ENCODE results near the gene ZBTB7A. TPM values are rescaled to one million over a fixed set of nuclear protein-coding genes. Genes with fewer than 3 reads are reported as not detected.

Gene ZBTB7A
- total RNA-seq, 4 donors from 2014 or later = 138 to 162 (median 152) TPM

DNA sequence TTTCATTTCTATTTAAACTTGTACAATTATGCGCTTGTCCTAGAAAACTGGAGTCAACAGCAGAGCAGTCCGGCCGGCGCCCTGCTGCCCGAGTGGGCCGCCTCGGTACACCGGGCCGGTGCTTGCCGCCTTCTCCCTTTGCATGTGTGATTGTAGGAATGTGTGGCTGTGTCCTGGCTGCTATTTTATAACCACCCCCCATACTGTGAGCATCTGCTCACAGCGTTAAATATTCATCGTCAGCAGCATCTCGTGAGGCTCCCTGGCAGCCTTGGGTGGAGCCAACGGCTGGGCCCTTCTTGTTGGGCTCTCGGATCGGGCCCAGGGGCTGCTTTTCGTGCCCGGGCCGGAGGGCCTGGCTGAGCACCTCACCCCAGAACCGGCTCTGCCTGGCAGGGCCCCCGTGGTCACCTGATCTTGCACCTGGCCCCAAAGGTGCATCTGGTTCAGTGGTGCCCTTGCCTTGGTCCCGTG is 48.5 kb downstream of the ZBTB7A start:
- H3K4me3 ChIP-seq (ENCODE audit: low read depth, poor library complexity, severe bottlenecking) = no peak overlapping the region
- TF ChIP-seq, protein P1, sequence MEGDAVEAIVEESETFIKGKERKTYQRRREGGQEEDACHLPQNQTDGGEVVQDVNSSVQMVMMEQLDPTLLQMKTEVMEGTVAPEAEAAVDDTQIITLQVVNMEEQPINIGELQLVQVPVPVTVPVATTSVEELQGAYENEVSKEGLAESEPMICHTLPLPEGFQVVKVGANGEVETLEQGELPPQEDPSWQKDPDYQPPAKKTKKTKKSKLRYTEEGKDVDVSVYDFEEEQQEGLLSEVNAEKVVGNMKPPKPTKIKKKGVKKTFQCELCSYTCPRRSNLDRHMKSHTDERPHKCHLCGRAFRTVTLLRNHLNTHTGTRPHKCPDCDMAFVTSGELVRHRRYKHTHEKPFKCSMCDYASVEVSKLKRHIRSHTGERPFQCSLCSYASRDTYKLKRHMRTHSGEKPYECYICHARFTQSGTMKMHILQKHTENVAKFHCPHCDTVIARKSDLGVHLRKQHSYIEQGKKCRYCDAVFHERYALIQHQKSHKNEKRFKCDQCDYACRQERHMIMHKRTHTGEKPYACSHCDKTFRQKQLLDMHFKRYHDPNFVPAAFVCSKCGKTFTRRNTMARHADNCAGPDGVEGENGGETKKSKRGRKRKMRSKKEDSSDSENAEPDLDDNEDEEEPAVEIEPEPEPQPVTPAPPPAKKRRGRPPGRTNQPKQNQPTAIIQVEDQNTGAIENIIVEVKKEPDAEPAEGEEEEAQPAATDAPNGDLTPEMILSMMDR (IDR thresholded peaks at IDR 0.05) = no peak
- no peak for TF ChIP-seq POLR2A (IDR thresholded peaks at IDR 0.05)
- WGBS, 2 donors = 84 to 93% methylated on average over 16 to 22 of the region's 22 CpGs
- intact Hi-C loops (cut with DNase I; ENCODE audit: low total_unique reads) = no loop called here
- DNase-seq (ENCODE audit: low spot score in 2 of 2) = no peak

DNA sequence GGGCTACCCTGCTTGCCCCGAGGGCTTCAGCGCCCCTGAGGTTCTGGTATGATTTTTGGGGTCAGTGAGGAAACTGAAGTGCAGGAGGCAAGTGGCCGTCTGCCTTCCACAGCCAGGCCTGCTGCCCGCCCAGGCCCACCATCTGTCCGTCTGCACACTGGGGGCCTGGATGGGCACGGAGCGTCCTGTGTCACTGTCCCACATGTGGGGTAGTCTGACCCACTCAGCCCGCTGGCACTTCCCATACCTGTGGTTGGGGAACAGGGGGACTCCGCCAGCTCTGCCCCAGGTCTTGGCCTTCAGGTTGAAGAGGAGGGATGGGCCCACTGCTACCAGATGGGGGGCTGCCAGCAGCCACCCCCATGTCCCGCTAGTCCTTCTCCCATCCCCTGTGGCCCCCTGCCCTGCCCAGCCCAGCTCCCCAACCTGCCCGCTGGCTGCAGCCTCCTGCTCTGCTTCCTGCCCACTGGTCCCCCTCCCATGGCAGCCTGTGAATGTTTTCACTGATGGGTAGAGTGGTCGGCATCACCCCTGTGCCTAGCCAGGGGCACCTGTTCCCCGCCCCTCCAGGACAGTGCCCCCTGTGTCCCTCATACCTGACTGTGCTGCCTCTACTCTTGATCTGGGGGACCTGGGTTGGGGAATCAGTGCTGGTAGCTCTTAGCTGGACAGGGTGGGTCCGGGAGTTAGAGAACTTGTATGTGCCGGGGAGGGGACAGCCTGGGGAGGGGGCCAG is 49.6 kb downstream of the ZBTB7A start:
- DNase-seq (ENCODE audit: low spot score in 2 of 2) = no peak
- intact Hi-C loops (cut with DNase I; ENCODE audit: low total_unique reads) = no loop called here
- no peak overlapping the region for H3K4me3 ChIP-seq (ENCODE audit: low read depth, poor library complexity, severe bottlenecking)
- TF ChIP-seq POLR2A (IDR thresholded peaks at IDR 0.05) = no peak
- TF ChIP-seq, protein P1 (IDR thresholded peaks at IDR 0.05) = no peak
- WGBS, 2 donors = 93 to 94% methylated on average over 14 of the region's 15 CpGs

DNA sequence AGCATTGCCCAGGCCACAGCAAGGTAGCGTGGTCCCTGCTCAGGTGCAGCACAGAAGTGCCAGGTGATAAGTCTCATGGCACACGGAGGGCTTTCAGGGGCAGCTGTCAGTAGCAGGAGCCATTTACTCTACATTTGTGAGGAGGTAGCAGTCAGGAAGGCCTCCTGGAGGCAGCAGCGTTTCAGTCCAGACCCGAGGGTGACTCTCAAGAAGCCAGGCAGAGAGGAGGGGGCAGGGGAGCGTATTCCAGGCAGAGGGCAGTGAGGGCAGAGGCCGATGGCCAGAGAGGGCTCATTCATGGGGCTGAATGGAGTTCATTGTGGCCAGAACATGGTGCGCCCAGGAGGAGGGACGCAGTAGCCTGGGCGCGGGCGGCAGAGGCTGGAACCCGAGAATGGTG is 50.2 kb downstream of the ZBTB7A start:
- intact Hi-C loops (cut with DNase I; ENCODE audit: low total_unique reads) = no loop called here
- 83 to 86% methylated on average over 12 of the region's 12 CpGs for WGBS, 2 donors

DNA sequence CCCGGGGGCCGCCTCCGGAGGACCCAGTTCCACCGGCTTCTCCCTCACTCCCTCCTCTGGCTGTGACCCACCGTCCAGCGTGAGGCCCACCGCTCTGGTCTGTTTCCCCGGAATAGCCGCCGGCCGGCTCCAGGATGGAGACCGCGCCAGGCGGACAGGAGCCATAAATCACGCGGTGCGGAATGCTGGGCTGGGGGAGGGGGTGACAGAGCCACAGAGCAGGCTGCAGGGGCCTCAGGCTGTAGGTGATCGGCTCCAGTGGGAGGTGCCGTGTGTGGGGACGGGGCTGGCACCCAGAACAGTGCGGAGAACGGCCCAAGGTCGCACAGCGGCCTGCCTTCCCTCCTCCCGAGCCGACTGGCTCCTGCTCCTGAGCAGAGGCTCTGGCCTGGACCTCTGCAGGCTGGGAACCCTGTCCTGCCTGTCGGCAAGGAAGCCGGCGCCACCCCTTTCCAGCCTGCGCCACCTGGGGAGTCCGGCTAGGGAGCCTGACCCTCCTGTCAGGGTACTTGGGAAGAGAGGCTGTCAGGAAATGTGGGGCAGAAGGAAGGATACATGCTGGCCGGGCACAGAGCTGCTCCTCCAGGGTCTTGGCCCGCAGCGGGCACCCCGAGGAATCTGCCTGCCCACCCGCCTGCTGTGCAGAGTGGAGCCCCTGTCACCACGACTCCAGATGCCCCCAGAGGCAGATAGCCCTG is 50.8 kb downstream of the ZBTB7A start:
- intact Hi-C loops (cut with DNase I; ENCODE audit: low total_unique reads) = no loop called here
- TF ChIP-seq, protein P1 (IDR thresholded peaks at IDR 0.05) = no peak
- TF ChIP-seq POLR2A (IDR thresholded peaks at IDR 0.05) = no peak
- no peak for DNase-seq (ENCODE audit: low spot score in 2 of 2)
- no peak overlapping the region for H3K4me3 ChIP-seq (ENCODE audit: low read depth, poor library complexity, severe bottlenecking)
- WGBS, 2 donors = 68 to 76% methylated on average over 27 to 31 of the region's 37 CpGs

More for the DNA sequence above, 50.2 kb downstream of the ZBTB7A start:
- TF ChIP-seq, protein P1 (IDR thresholded peaks at IDR 0.05) = no peak
- no peak for DNase-seq (ENCODE audit: low spot score in 2 of 2)
- H3K4me3 ChIP-seq (ENCODE audit: low read depth, poor library complexity, severe bottlenecking) = no peak overlapping the region

DNA sequence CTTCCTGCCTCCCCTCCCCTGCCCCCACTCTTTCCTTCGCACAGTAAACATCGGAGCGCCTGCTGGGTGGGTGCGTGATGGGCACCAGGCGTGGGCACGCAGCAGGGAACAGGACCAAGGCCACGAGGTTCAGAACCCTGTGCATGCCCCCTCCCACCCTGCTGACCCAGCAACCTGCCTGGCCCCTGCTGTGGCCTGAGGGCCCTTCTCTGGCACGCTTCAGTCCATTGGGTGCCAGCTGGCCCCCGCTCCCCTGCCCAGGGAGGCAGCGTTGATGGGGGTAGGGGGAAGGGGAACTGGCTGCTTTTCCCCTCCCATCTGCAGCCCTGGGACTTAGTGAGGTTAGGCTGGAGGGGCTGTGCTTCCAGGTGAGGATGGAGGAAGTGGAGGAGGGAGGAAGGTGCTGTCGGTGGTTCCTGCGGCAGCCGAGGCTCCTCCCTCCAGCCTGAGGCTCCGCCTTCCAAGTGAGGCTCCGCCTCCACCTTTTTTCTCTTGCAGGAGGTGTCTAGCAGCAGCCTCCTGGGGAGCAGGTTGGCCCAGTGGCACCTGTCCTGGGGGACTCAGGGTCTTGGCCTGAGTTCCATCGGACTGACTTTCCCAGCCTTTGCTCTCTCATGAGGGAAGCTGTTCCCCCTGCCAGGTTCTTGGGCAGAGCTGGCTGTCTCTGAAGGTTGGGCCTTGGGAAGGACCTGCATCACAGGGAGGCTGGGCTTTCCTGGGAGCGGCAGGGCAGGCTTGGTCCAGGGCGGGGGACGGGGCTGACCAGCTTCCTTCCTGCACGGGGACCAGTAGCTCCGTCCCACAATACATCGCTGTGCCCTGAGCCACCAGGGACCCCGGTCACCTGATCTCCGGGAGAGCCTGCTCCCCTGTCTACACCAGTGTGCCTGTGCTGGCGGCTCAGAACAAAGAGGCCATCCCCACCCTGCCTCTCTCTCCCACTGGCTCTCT is 51.9 kb downstream of the ZBTB7A start:
- WGBS, 2 donors = 66 to 68% methylated on average over 21 to 25 of the region's 25 CpGs
- no peak for DNase-seq (ENCODE audit: low spot score in 2 of 2)
- no peak for TF ChIP-seq POLR2A (IDR thresholded peaks at IDR 0.05)
- TF ChIP-seq, protein P1 (IDR thresholded peaks at IDR 0.05) = no peak
- no peak overlapping the region for H3K4me3 ChIP-seq (ENCODE audit: low read depth, poor library complexity, severe bottlenecking)
- intact Hi-C loops (cut with DNase I; ENCODE audit: low total_unique reads) = no loop called here
